Stimulated activated CD4-positive, alpha-beta T cell treated with anti-CD3 and anti-CD28 coated beads, TNF-alpha, amount 100 ng/mL, for 4 hours (primary cell): ENCODE data around the gene MPV17L.
"Not testable (repeated sequence)": the region's sequence is repeated elsewhere in the genome, so short reads cannot be mapped to it uniquely, and the experiment has no call there.

Experiments used
- DNase-seq, 3 experiments: peaks; one replicate each; pipeline ENCODE4 v3.0.0-alpha.2; 2020; ENCODE audit warnings: low read depth in 3 of 3

Gene MPV17L

GRCh38 chr16:15409476-15409875 is 13.9 kb downstream of the MPV17L start:
- DNase-seq, result not testable (repeated sequence)

GRCh38 chr16:15415511-15415985 is 20.0 kb downstream of the MPV17L start:
- DNase-seq, result no peak

- no peak for DNase-seq
Observed at GRCh38 chr16:15417197-15417596, 21.6 kb downstream of the MPV17L start.

GRCh38 chr16:15418206-15418605 is 22.7 kb downstream of the MPV17L start:
- no peak for DNase-seq

- not testable (repeated sequence) for DNase-seq
Observed at GRCh38 chr16:15421696-15422095, 26.1 kb downstream of the MPV17L start.

GRCh38 chr16:15422222-15422621 is 26.7 kb downstream of the MPV17L start:
- DNase-seq, result no peak

- no peak for DNase-seq
Observed at GRCh38 chr16:15425861-15426260, 30.3 kb downstream of the MPV17L start.

GRCh38 chr16:15426796-15427195 is 31.2 kb downstream of the MPV17L start:
- DNase-seq, result no peak

- peak; percentile 21 to 38 (median 22) for DNase-seq
Observed at GRCh38 chr16:15427648-15428239, 32.2 kb downstream of the MPV17L start.

GRCh38 chr16:15430884-15431283 is 35.3 kb downstream of the MPV17L start:
- DNase-seq, result not testable (repeated sequence)

GRCh38 chr16:15434079-15434424 is 38.5 kb downstream of the MPV17L start:
- DNase-seq, result no peak

GRCh38 chr16:15434425-15435215 is 39.1 kb downstream of the MPV17L start, which contains the start of gene BMERB1:
BMERB1 (plus strand) TSS chr16:15434588; CDS start chr16:15434654, 66 bp downstream.
- DNase-seq, result peak; percentile 17 to 45 (median 26)

GRCh38 chr16:15435216-15435864 is 39.8 kb downstream of the MPV17L start:
- DNase-seq, result no peak

GRCh38 chr16:15439102-15439501 is 43.5 kb downstream of the MPV17L start:
- DNase-seq, result no peak

GRCh38 chr16:15439521-15439920 is 44.0 kb downstream of the MPV17L start:
- no peak for DNase-seq

GRCh38 chr16:15440852-15441251 is 45.3 kb downstream of the MPV17L start:
- no peak for DNase-seq

GRCh38 chr16:15442140-15442539 is 46.6 kb downstream of the MPV17L start:
- not testable (repeated sequence) for DNase-seq

GRCh38 chr16:15443753-15444152 is 48.2 kb downstream of the MPV17L start:
- DNase-seq, result no peak

- DNase-seq, result no peak
Observed at GRCh38 chr16:15444264-15444663, 48.7 kb downstream of the MPV17L start.

GRCh38 chr16:15445450-15445849 is 49.9 kb downstream of the MPV17L start:
- no peak for DNase-seq

- no peak for DNase-seq
Observed at GRCh38 chr16:15446901-15447300, 51.3 kb downstream of the MPV17L start.

GRCh38 chr16:15450624-15451023 is 55.1 kb downstream of the MPV17L start:
- DNase-seq, result no peak
